Endothelial cell of umbilical vein (primary cell): ENCODE data around the gene SLC22A6. TPM values are rescaled to one million over a fixed set of nuclear protein-coding genes. Genes with fewer than 3 reads are reported as not detected.

Experiments
- BruUV-seq: library from RNA; stranded (reverse); fragments of 400-500 nt; replicated peaks from 2 replicates; lab custom pipeline; 2021; lab: Mats Ljungman, UMichigan
- CTCF ChIA-PET: fragments of 300-600, 350-600 bp; sonication (Branson Sonifier 250); formaldehyde crosslinking; loops from one replicate; lab custom pipeline; 2021; ENCODE audit warnings: antibody characterized with exemption, inconsistent platforms; lab: Charles Lee
- POLR2A ChIA-PET: fragments of 300-600, 350-600 bp; sonication (Branson Sonifier 250); formaldehyde crosslinking; loops from one replicate; lab custom pipeline; 2021; ENCODE audit warnings: antibody characterized with exemption, inconsistent platforms; lab: Charles Lee
- DNase-seq: peaks from one replicate; pipeline ENCODE4 v3.0.0-alpha.2; 2011; ENCODE audit warnings: low read depth, low spot score
- FAIRE-seq: peaks from 2 replicates; lab custom pipeline; 2011; peaks lifted over from hg19 to GRCh38; lab: Jason Lieb, UNC
- H2AFZ ChIP-seq: 2 replicates; pipeline ENCODE4 v1.6.0; 2012; ENCODE audit warnings: low read depth, low read length, control low read depth, inconsistent platforms
- H3K27ac ChIP-seq: 2 replicates; pipeline ENCODE4 v1.5.1; 2011; ENCODE audit warnings: low read depth, mild to moderate bottlenecking, control low read depth, low read length, moderate library complexity; ENCODE audit not compliant: insufficient read depth
- H3K27me3 ChIP-seq, 2 experiments: 2 replicates each; pipeline versions ENCODE4 v1.6.0 to v1.6.1; 2011; ENCODE audit warnings: low read length in 2 of 2, mixed read lengths in 1 of 2; ENCODE audit not compliant: control insufficient read depth in 2 of 2, insufficient read depth in 2 of 2
- H3K36me3 ChIP-seq, 2 experiments: 2 replicates in 1 of 2; 3 replicates in 1 of 2; pipeline ENCODE4 v1.5.1; 2011; ENCODE audit warnings: low read length in 2 of 2, mild to moderate bottlenecking in 1 of 2, moderate library complexity in 1 of 2; ENCODE audit not compliant: control insufficient read depth in 2 of 2, insufficient read depth in 2 of 2; ENCODE audit errors: extremely low read depth in 1 of 2
- H3K4me1 ChIP-seq: 3 replicates; pipeline ENCODE4 v1.5.1; 2011; ENCODE audit warnings: mild to moderate bottlenecking, low read length; ENCODE audit not compliant: control insufficient read depth, insufficient read depth; ENCODE audit errors: extremely low read depth
- H3K4me2 ChIP-seq: 2 replicates; pipeline ENCODE4 v1.6.1; 2011; ENCODE audit warnings: low read length, control low read depth, mixed read lengths; ENCODE audit not compliant: insufficient read depth
- H3K4me3 ChIP-seq, 3 experiments: fragments of 200-600 bp in 1 of 3; sonication (generic), shearing (Covaris generic) in 1 of 3; replicated peaks in 1 of 3; 2 replicates each; pipeline ENCODE4 v1.5.1; 2011 to 2016; ENCODE audit warnings: control low read depth in 3 of 3, low read length in 3 of 3, mild to moderate bottlenecking in 2 of 3, inconsistent platforms in 1 of 3, low read depth in 1 of 3, moderate library complexity in 1 of 3; ENCODE audit not compliant: insufficient read depth in 1 of 3
- H3K79me2 ChIP-seq: 2 replicates; pipeline ENCODE4 v1.6.0; 2012; ENCODE audit warnings: low read length, inconsistent platforms; ENCODE audit not compliant: control insufficient read depth, insufficient read depth
- H3K9ac ChIP-seq: replicated peaks from 2 replicates; pipeline ENCODE3; 2011; ENCODE audit warnings: low read length, control low read depth; ENCODE audit not compliant: insufficient read depth; ENCODE audit errors: extremely low read depth
- H3K9me1 ChIP-seq: replicated peaks from 3 replicates; pipeline ENCODE4 v1.6.0; 2011; ENCODE audit warnings: mild to moderate bottlenecking, low read length; ENCODE audit not compliant: control insufficient read depth, insufficient read depth; ENCODE audit errors: extremely low read depth
- H3K9me3 ChIP-seq: replicated peaks from 2 replicates; pipeline ENCODE4 v1.5.1; 2012; ENCODE audit warnings: low read length, inconsistent platforms; ENCODE audit not compliant: control insufficient read depth, insufficient read depth
- H4K20me1 ChIP-seq: replicated peaks from 2 replicates; pipeline ENCODE3; 2011; ENCODE audit warnings: mild to moderate bottlenecking, low read length; ENCODE audit not compliant: control insufficient read depth, insufficient read depth; ENCODE audit errors: extremely low read depth
- CTCF ChIP-seq, 2 donors: IDR thresholded peaks; 1 replicate in 1 of 2; 2 replicates in 1 of 2; pipeline ENCODE4 v1.5.1; 2011; ENCODE audit warnings: low read length in 2 of 2, mild to moderate bottlenecking in 2 of 2, moderate library complexity in 2 of 2, control low read depth in 1 of 2, inconsistent platforms in 1 of 2, low read depth in 1 of 2; ENCODE audit not compliant: insufficient read depth in 1 of 2; ENCODE audit errors: extremely low read depth in 1 of 2
- GATA2 ChIP-seq: IDR thresholded peaks from 2 replicates; pipeline ENCODE4 v1.7.0; 2011; ENCODE audit warnings: low read depth, mild to moderate bottlenecking, moderate library complexity, mixed read lengths, low read length; ENCODE audit not compliant: insufficient read length, insufficient read depth
- dilution Hi-C: fragments of 300-500 bp; cut with MboI; formaldehyde crosslinking; loops from one replicate; pipeline ENCODE4 v1.15.0; 2019; ENCODE audit warnings: low sequenced_read_pairs; ENCODE audit not compliant: extremely low pct_ligation_motif_present
- intact Hi-C: fragments of 100-400 bp; cut with micrococcal nuclease; formaldehyde crosslinking; loops from one replicate; pipeline ENCODE4 v1.10.0; 2022
- polyA plus RNA-seq, 4 experiments: library from polyadenylated mRNA; depleted of rRNA in 3 of 4; stranded (reverse) in 3 of 4; unstranded in 1 of 4; fragments of >200 nt; gene quantifications; 2 replicates each; pipeline versions ENCODE4 v1.2.1 to v1.2.3, GENCODE V29; 2011 to 2012; ENCODE audit warnings: missing spikeins in 1 of 4
- total RNA-seq: library from RNA; stranded (reverse); gene quantifications from 2 replicates; pipeline ENCODE4 v1.2.3, GENCODE V29; 2021

The SLC22A6 gene
- total and polyA plus RNA-seq, 2 donors (not counting 3 experiments of a cell fraction or from before 2014, with no cell fraction given): not detected

GRCh38 chr11:63032457-63032856, 47.7 kb upstream of the SLC22A6 start:
- BruUV-seq: no TSS peak
- no peak for TF ChIP-seq CTCF (IDR thresholded peaks at IDR 0.05; ENCODE audit: extremely low read depth in 1 of 2, insufficient read depth in 1 of 2, low read depth in 1 of 2, low read length in 2 of 2)
- ChIA-PET POLR2A (no interaction called here), CTCF (interaction anchor here (1.3 to 4.5 kb wide), 3 partner anchors 9 to 128 kb away, joined by 4 to 56 read pairs (median 7); no protein-coding TSS in a partner anchor)
- Histone ChIP-seq H3K27me3 (peaks cover 9 to 11% of the 10 kb centered on the region in 2 experiments), H3K4me1 (no peaks in the 10 kb centered on the region), H2AFZ (no peak overlapping the region), H3K4me3 (no peak overlapping the region), H3K9me1 (no peaks in the 10 kb centered on the region), H3K27ac (no peak overlapping the region), H3K9me3 (no peaks in the 10 kb centered on the region), H3K79me2 (no peaks in the 10 kb centered on the region), H3K36me3 (no peaks in the 10 kb centered on the region), H3K4me2 (no peak overlapping the region), H3K9ac (no peak overlapping the region), H4K20me1 (no peaks in the 10 kb centered on the region)
- intact Hi-C loops: no loop called here
- FAIRE-seq: no peak
- dilution Hi-C loops: no loop called here
- DNase-seq: no peak

- no peaks in the 10 kb centered on the region for H3K9me1 ChIP-seq
- CTCF ChIA-PET: interaction anchor here (0.7 to 8.7 kb wide), 20 partner anchors 8 to 140 kb away, joined by 3 to 488 read pairs (median 6); partner anchors contain the start of gene CHRM1
- BruUV-seq: no TSS peak
- H3K79me2 ChIP-seq: no peaks in the 10 kb centered on the region
- no peak overlapping the region for H2AFZ ChIP-seq
- no peaks in the 10 kb centered on the region for H3K4me1 ChIP-seq
- H3K9ac ChIP-seq: no peak overlapping the region
- no peak overlapping the region for H3K27ac ChIP-seq
- POLR2A ChIA-PET: no interaction called here
- H3K4me2 ChIP-seq: no peak overlapping the region
- H4K20me1 ChIP-seq: no peaks in the 10 kb centered on the region
- peak; percentile 92 for FAIRE-seq
- no peaks in the 10 kb centered on the region for H3K36me3 ChIP-seq
- intact Hi-C loops: loop anchor here (1.0 to 5.0 kb wide), 2 partner anchors 118 to 188 kb away; no protein-coding TSS in a partner anchor
- peak; percentile 98 to 99 for TF ChIP-seq CTCF (IDR thresholded peaks at IDR 0.05; ENCODE audit: extremely low read depth in 1 of 2, insufficient read depth in 1 of 2, low read depth in 1 of 2, low read length in 2 of 2)
- TF ChIP-seq GATA2: no peak
- dilution Hi-C loops: no loop called here
- H3K4me3 ChIP-seq: no peak overlapping the region
- peak; percentile 69 for DNase-seq
- no peaks in the 10 kb centered on the region for H3K9me3 ChIP-seq
- peaks cover 4 to 10% of the 10 kb centered on the region in 2 experiments for H3K27me3 ChIP-seq
These were observed 39.3 kb upstream of the SLC22A6 start for GRCh38 chr11:63023841-63024648.
